ENCODE measurements around the gene BBIP1. TPM values are rescaled to one million over a fixed set of nuclear protein-coding genes. Genes with fewer than 3 reads are reported as not detected.

Gene BBIP1
- total and polyA plus RNA-seq, 4 donors: 20.5 to 42.4 (median 30.6) TPM

DNA sequence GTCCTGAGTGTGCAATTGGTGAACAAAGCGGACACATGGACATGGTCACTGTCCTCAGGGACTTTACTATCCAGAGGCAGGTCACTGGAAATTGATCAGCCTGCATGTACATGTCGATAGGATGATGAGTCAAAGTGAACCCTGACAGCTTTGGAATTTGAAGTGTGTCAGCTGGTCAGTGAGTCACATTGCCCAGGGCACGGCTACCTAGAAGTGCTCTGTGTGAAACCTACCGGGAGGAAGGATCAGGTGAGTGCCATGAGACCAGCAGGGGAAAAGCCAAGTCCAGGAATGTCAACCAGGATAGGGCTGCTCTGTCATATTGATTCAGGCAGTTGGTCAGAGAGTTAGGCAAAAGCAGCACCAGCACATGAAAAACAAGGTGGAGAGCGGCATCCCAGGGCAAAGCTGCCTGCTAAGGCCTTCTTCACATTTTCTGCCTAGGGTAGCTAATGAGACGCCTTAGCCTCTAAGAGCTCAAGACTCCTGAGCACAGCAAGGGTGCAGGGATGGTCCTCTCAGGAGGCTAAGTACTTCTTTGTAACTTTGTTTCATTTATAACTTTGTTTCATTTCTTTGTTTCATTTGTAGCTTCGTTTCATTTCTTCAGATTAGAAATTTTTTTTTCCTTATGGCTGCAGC, 66.6 kb downstream of the BBIP1 start:
- peaks cover 0 to 1% (median 0%) of the 10 kb centered on the region in 4 donors for H3K9me3 ChIP-seq (ENCODE audit: control insufficient read depth in 4 of 4, insufficient read depth in 3 of 4, low read length in 3 of 4)
- H3K27ac ChIP-seq (ENCODE audit: low read depth in 1 of 2, low read length in 1 of 2): no peak overlapping the region
- no peak overlapping the region for H3K4me3 ChIP-seq
- H3K36me3 ChIP-seq (ENCODE audit: control insufficient read depth in 4 of 4, insufficient read depth in 4 of 4, low read length in 4 of 4): no peaks in the 10 kb centered on the region
- ATAC-seq (ENCODE audit: insufficient read depth, low FRiP score) (no peak), DNase-seq (no peak)
- H3K9ac ChIP-seq (ENCODE audit: insufficient read depth in 1 of 2, low read length in 2 of 2): no peak overlapping the region
- H3K27me3 ChIP-seq (ENCODE audit: control insufficient read depth in 3 of 3, insufficient read depth in 3 of 3, low read length in 2 of 3): no peaks in the 10 kb centered on the region
- H3K4me1 ChIP-seq (ENCODE audit: control insufficient read depth in 5 of 5, insufficient read depth in 5 of 5, low read length in 5 of 5): peaks cover 0 to 8% (median 3%) of the 10 kb centered on the region in 5 donors
- WGBS, 2 donors: 67 to 73% methylated on average over 7 of the region's 7 CpGs
- TF ChIP-seq, protein P1, sequence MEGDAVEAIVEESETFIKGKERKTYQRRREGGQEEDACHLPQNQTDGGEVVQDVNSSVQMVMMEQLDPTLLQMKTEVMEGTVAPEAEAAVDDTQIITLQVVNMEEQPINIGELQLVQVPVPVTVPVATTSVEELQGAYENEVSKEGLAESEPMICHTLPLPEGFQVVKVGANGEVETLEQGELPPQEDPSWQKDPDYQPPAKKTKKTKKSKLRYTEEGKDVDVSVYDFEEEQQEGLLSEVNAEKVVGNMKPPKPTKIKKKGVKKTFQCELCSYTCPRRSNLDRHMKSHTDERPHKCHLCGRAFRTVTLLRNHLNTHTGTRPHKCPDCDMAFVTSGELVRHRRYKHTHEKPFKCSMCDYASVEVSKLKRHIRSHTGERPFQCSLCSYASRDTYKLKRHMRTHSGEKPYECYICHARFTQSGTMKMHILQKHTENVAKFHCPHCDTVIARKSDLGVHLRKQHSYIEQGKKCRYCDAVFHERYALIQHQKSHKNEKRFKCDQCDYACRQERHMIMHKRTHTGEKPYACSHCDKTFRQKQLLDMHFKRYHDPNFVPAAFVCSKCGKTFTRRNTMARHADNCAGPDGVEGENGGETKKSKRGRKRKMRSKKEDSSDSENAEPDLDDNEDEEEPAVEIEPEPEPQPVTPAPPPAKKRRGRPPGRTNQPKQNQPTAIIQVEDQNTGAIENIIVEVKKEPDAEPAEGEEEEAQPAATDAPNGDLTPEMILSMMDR (IDR thresholded peaks at IDR 0.05; ENCODE audit: control extremely low read depth, extremely low read depth): no peak

DNA sequence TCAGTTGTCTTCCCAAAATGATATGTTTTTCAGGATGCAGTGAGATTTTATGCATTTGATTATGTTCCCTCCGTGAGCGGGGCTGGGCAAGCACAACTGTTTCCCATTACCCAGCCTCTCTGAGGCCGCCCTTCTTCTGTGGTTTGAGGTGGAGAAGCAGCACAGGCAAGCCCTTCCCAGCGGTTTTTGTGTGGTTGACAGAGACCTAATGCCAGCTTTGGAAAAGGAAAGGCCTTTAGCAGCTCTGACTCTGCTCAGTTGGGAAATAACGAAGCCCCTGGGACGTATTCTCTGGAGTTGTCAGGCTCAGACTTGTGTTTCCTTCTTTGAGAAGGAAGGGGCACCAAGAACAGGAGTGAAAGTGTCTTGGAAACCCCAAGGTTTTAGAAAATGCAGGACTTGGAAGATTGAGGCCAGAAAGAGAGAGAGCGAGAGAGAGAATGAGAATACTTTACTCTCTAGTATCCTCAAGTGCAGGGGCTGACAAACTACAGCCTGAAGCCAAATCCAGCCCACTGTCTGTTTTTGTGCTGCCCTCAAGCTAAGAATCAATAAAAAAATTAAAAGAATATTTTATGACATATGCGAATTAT, 67.9 kb downstream of the BBIP1 start:
- Histone ChIP-seq H3K9ac (ENCODE audit: insufficient read depth in 1 of 2, low read length in 2 of 2) (no peak overlapping the region), H3K4me1 (ENCODE audit: control insufficient read depth in 5 of 5, insufficient read depth in 5 of 5, low read length in 5 of 5) (peaks cover 0 to 5% (median 4%) of the 10 kb centered on the region in 5 donors), H3K27ac (ENCODE audit: low read depth in 1 of 2, low read length in 1 of 2) (no peak overlapping the region), H3K27me3 (ENCODE audit: control insufficient read depth in 3 of 3, insufficient read depth in 3 of 3, low read length in 2 of 3) (no peaks in the 10 kb centered on the region), H3K9me3 (ENCODE audit: control insufficient read depth in 4 of 4, insufficient read depth in 3 of 4, low read length in 3 of 4) (peaks cover 0 to 1% (median 0%) of the 10 kb centered on the region in 4 donors), H3K36me3 (ENCODE audit: control insufficient read depth in 4 of 4, insufficient read depth in 4 of 4, low read length in 4 of 4) (no peaks in the 10 kb centered on the region), H3K4me3 (no peak overlapping the region)
- DNase-seq (no peak), ATAC-seq (ENCODE audit: insufficient read depth, low FRiP score) (no peak)
- TF ChIP-seq, protein P1 (IDR thresholded peaks at IDR 0.05; ENCODE audit: control extremely low read depth, extremely low read depth): no peak
- WGBS, 2 donors: 37 to 67% methylated on average over 8 of the region's 8 CpGs

DNA sequence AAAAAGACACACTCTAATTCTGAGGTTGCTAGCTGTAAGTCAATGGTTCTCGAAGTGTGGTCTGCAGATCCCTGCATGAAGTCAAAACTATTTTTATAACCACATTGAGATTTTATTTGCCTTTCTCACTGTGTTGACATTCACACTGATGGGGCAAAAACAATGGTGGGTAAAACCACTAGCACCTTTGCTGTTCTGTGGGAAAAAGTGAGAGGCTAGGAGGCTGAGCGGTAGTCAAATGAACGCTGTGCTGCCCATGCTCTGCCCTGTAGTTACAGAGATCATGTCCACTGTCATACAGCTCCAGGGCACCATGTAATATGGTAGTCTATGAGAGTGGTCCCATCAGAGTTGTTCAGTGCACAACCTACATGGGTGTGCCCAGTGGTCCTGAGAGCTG, 68.9 kb downstream of the BBIP1 start:
- H3K36me3 ChIP-seq (ENCODE audit: control insufficient read depth in 4 of 4, insufficient read depth in 4 of 4, low read length in 4 of 4): no peaks in the 10 kb centered on the region
- no peak overlapping the region for H3K9ac ChIP-seq (ENCODE audit: insufficient read depth in 1 of 2, low read length in 2 of 2)
- ATAC-seq (ENCODE audit: insufficient read depth, low FRiP score) (no peak), DNase-seq (no peak)
- H3K27ac ChIP-seq (ENCODE audit: low read depth in 1 of 2, low read length in 1 of 2): no peak overlapping the region
- peaks cover 0 to 1% (median 0%) of the 10 kb centered on the region in 4 donors for H3K9me3 ChIP-seq (ENCODE audit: control insufficient read depth in 4 of 4, insufficient read depth in 3 of 4, low read length in 3 of 4)
- H3K27me3 ChIP-seq (ENCODE audit: control insufficient read depth in 3 of 3, insufficient read depth in 3 of 3, low read length in 2 of 3): no peaks in the 10 kb centered on the region
- H3K4me1 ChIP-seq (ENCODE audit: control insufficient read depth in 5 of 5, insufficient read depth in 5 of 5, low read length in 5 of 5): peaks cover 0 to 5% (median 4%) of the 10 kb centered on the region in 5 donors
- WGBS, 2 donors: 89 to 93% methylated on average over 3 of the region's 3 CpGs
- TF ChIP-seq, protein P1 (IDR thresholded peaks at IDR 0.05; ENCODE audit: control extremely low read depth, extremely low read depth): no peak
- H3K4me3 ChIP-seq: no peak overlapping the region

Other genes with a start within 250 kb of the BBIP1 start
- gene PDCD4, start 47.3 kb downstream of the BBIP1 start, total RNA-seq: 100 to 1,000 TPM in 1 of 2 donors, 10 to 100 TPM in 1; 35.6 to 186 TPM
- 10 to 100 TPM; 26.7 to 31.4 TPM for gene PDCD4, start 47.3 kb downstream of the BBIP1 start, polyA plus RNA-seq
- gene SHOC2, start 424 bp upstream of the BBIP1 start, total RNA-seq: 10 to 100 TPM; 47.2 to 74.9 TPM
- gene SHOC2, start 424 bp upstream of the BBIP1 start, polyA plus RNA-seq: 10 to 100 TPM; 17.3 to 23.5 TPM
- gene ADRA2A, start 157.8 kb upstream of the BBIP1 start, total RNA-seq: 1 to 10 TPM in 1 of 2 donors, under 1 TPM in 1; 0.37 to 9.8 TPM
- gene ADRA2A, start 157.8 kb upstream of the BBIP1 start, polyA plus RNA-seq: 1 to 10 TPM in 1 of 2 donors, under 1 TPM in 1; 0.63 to 2.5 TPM

Measured in lung (tissue), 12 donors.